Activated effector memory CD4-positive, alpha-beta T cell treated with anti-CD3 and anti-CD28 coated beads, Interleukin-2, amount 50 U/mL, for 16 hours (primary cell): ENCODE measurements around the gene BCR.
"Not testable (repeated sequence)": the region's sequence is repeated elsewhere in the genome, so short reads cannot be mapped to it uniquely, and the experiment has no call there.

ENCODE experiments used
- DNase-seq: peaks from one replicate; pipeline ENCODE4 v3.0.0-alpha.2; 2020

BCR gene

GRCh38 chr22:23292453-23293350 lies 112.4 kb downstream of the BCR start:
- DNase-seq: no peak

- no peak for DNase-seq
These were observed 113.4 kb downstream of the BCR start for GRCh38 chr22:23293720-23294119.

- no peak for DNase-seq
These were observed 113.9 kb downstream of the BCR start for GRCh38 chr22:23294221-23294620.

- DNase-seq: no peak
These were observed 120.2 kb downstream of the BCR start for GRCh38 chr22:23300476-23300875.

GRCh38 chr22:23301591-23301990 lies 121.3 kb downstream of the BCR start:
- no peak for DNase-seq

- DNase-seq: no peak
These were observed 122.1 kb downstream of the BCR start for GRCh38 chr22:23302171-23303002.

GRCh38 chr22:23305321-23305910 lies 125.1 kb downstream of the BCR start:
- peak; percentile 49 for DNase-seq

- peak; percentile 50 for DNase-seq
These were observed 125.6 kb downstream of the BCR start for GRCh38 chr22:23305922-23306374.

- peak; percentile 57 for DNase-seq
These were observed 126.2 kb downstream of the BCR start for GRCh38 chr22:23306438-23306921.

- peak; percentile 12 for DNase-seq
These were observed 126.6 kb downstream of the BCR start for GRCh38 chr22:23306926-23307325.

- peak; percentile 30 for DNase-seq
These were observed 127.2 kb downstream of the BCR start for GRCh38 chr22:23307511-23307910.

GRCh38 chr22:23309261-23309660 lies 129.0 kb downstream of the BCR start:
- DNase-seq: peak; percentile 8

- DNase-seq: peak; percentile 25
These were observed 130.3 kb downstream of the BCR start for GRCh38 chr22:23310443-23311097.

GRCh38 chr22:23311635-23312420 lies 131.5 kb downstream of the BCR start:
- DNase-seq: peak; percentile 33

- no peak for DNase-seq
These were observed 133.7 kb downstream of the BCR start for GRCh38 chr22:23313791-23314567.

- peak; percentile 83 for DNase-seq
These were observed 135.1 kb downstream of the BCR start for GRCh38 chr22:23315341-23315917.

- not testable (repeated sequence) for DNase-seq
These were observed 136.3 kb downstream of the BCR start for GRCh38 chr22:23316596-23316995.

GRCh38 chr22:23318316-23318715 lies 138.0 kb downstream of the BCR start:
- not testable (repeated sequence) for DNase-seq

- not testable (repeated sequence) for DNase-seq
These were observed 142.3 kb downstream of the BCR start for GRCh38 chr22:23322497-23323080.
